ENCODE results near the gene NTN5. TPM values are rescaled to one million over a fixed set of nuclear protein-coding genes. Genes with fewer than 3 reads are reported as not detected.

Gene NTN5
- total and polyA plus RNA-seq, 10 of the 15 experiments (the other 5 are each of a cell fraction or from before 2014, with no cell fraction given): 0.07 to 0.22 TPM; not detected in 8

DNA sequence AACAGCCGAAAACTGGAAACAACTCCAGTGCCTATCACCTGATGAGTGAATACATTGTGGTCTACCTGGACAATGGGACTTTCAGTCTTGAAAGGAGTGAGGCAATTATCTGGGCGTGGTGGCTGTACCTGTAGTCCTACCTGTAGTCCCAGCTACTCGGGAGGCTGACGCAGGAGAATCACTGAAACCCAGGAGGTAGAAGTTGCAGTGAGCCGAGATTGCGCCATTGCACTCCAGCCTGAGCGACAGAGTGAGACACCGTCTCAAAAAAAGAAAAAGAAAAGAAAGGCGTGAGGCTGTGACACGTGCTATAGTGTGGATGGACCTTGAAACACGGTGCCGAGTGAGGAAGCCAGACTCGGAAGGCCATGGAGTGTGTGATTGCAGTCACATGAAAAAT is 4.1 kb upstream of the NTN5 start (continued):
- no peak for TF ChIP-seq POLR2AphosphoS5 (IDR thresholded peaks at IDR 0.05; ENCODE audit: low read length)
- TF ChIP-seq ZNF622 (IDR thresholded peaks at IDR 0.05): no peak
- TF ChIP-seq CBFB (IDR thresholded peaks at IDR 0.05; ENCODE audit: low read depth): no peak

DNA sequence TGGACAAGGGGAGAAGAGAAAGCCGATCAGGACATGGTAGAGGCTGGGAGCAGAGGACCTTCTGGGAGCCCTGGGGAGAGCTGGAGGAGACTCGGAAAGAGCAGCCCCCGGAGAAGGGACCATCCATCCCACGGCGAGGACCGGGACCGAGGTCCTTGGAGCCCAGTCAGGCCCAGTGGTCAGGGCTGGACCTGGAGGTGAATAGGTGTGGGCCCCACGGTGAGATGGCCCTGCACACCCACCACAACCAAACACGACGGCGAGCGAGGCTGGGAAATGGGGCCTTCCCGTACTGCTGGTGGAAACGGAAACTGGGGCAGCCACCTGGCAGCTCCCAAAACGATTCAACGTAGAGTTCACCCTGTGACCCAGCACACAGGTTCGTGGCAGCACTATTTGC is 3.7 kb upstream of the NTN5 start:
- H3K36me3 ChIP-seq (ENCODE audit: control insufficient read depth in 2 of 2, insufficient read depth in 2 of 2, low read length in 1 of 2): no peaks in the 10 kb centered on the region
- no peaks in the 10 kb centered on the region for H3K9me3 ChIP-seq (replicated peaks; ENCODE audit: control insufficient read depth, insufficient read depth, low read length)
- SMC1A ChIA-PET (ENCODE audit: uncharacterized antibody, unreplicated experiment): interaction anchor here (0.7 to 1.3 kb wide), 2 partner anchors 106 to 343 kb away, joined by 3 read pairs; no protein-coding TSS in a partner anchor
- H3K27ac ChIP-seq (ENCODE audit: control insufficient read depth, insufficient read depth): no peak overlapping the region
- in situ Hi-C loops (cut with MboI): no loop called here
- DNase-seq (ENCODE audit: low read depth, low spot score): no peak
- H3K79me2 ChIP-seq (ENCODE audit: control insufficient read depth, insufficient read depth, low read length): no peaks in the 10 kb centered on the region
- H3K27me3 ChIP-seq (replicated peaks in 1 of 2; ENCODE audit: control insufficient read depth in 2 of 2, insufficient read depth in 2 of 2, low read length in 1 of 2): peaks cover 0 to 2% of the 10 kb centered on the region in 2 experiments; a peak in 2 of 4 replicates
- FAIRE-seq: no peak
- peaks cover 3% of the 10 kb centered on the region; the same call in 1 of the 2 replicates for H3K4me1 ChIP-seq (ENCODE audit: control insufficient read depth, insufficient read depth, low read length)
- H2AFZ ChIP-seq (ENCODE audit: control insufficient read depth, low read depth, low read length): no peak overlapping the region
- no peaks in the 10 kb centered on the region for H4K20me1 ChIP-seq (ENCODE audit: control insufficient read depth, insufficient read depth)
- no peak overlapping the region for H3K4me3 ChIP-seq
- WGBS (ENCODE audit: insufficient coverage, insufficient replicate concordance, low lambda C conversion rate, missing lambda C conversion rate): 35% methylated on average over 17 of the region's 17 CpGs
- POLR2A ChIA-PET: no interaction called here
- intact Hi-C loops (cut with micrococcal nuclease; ENCODE audit: unreplicated experiment): no loop called here
- BruUV-seq (replicated peaks): no TSS peak
- TF ChIP-seq ZNF622 (IDR thresholded peaks at IDR 0.05) (no peak), NFIC (IDR thresholded peaks at IDR 0.05; ENCODE audit: low read depth, low read length) (no peak), ZZZ3 (IDR thresholded peaks at IDR 0.05; ENCODE audit: control insufficient read depth, insufficient read length, low read depth) (no peak), ZNF24 (IDR thresholded peaks at IDR 0.05) (no peak), SREBF1 (IDR thresholded peaks at IDR 0.05; ENCODE audit: low read length) (no peak), JUND (IDR thresholded peaks at IDR 0.05; ENCODE audit: low read depth, low read length) (no peak), MEF2B (IDR thresholded peaks at IDR 0.05; ENCODE audit: partially characterized antibody, poor library complexity, severe bottlenecking) (no peak), FOXK2 (IDR thresholded peaks at IDR 0.05) (no peak), ZNF274 (IDR thresholded peaks at IDR 0.05; ENCODE audit: insufficient read depth, insufficient read length) (no peak), MYC (IDR thresholded peaks at IDR 0.05; ENCODE audit: insufficient read depth, insufficient read length, insufficient replicate concordance, low read length, severe bottlenecking) (no peak), ETV6 (conservative IDR thresholded peaks at IDR 0.05 in 1 of 2, IDR thresholded peaks at IDR 0.05 in 1 of 2; ENCODE audit: borderline replicate concordance in 1 of 2, low read depth in 1 of 2) (no peak)
- TF ChIP-seq, protein P1, sequence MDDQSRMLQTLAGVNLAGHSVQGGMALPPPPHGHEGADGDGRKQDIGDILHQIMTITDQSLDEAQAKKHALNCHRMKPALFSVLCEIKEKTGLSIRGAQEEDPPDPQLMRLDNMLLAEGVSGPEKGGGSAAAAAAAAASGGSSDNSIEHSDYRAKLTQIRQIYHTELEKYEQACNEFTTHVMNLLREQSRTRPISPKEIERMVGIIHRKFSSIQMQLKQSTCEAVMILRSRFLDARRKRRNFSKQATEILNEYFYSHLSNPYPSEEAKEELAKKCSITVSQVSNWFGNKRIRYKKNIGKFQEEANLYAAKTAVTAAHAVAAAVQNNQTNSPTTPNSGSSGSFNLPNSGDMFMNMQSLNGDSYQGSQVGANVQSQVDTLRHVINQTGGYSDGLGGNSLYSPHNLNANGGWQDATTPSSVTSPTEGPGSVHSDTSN (IDR thresholded peaks at IDR 0.05; ENCODE audit: insufficient replicate concordance, low read depth, low read length): no peak
- TF ChIP-seq, protein P2, sequence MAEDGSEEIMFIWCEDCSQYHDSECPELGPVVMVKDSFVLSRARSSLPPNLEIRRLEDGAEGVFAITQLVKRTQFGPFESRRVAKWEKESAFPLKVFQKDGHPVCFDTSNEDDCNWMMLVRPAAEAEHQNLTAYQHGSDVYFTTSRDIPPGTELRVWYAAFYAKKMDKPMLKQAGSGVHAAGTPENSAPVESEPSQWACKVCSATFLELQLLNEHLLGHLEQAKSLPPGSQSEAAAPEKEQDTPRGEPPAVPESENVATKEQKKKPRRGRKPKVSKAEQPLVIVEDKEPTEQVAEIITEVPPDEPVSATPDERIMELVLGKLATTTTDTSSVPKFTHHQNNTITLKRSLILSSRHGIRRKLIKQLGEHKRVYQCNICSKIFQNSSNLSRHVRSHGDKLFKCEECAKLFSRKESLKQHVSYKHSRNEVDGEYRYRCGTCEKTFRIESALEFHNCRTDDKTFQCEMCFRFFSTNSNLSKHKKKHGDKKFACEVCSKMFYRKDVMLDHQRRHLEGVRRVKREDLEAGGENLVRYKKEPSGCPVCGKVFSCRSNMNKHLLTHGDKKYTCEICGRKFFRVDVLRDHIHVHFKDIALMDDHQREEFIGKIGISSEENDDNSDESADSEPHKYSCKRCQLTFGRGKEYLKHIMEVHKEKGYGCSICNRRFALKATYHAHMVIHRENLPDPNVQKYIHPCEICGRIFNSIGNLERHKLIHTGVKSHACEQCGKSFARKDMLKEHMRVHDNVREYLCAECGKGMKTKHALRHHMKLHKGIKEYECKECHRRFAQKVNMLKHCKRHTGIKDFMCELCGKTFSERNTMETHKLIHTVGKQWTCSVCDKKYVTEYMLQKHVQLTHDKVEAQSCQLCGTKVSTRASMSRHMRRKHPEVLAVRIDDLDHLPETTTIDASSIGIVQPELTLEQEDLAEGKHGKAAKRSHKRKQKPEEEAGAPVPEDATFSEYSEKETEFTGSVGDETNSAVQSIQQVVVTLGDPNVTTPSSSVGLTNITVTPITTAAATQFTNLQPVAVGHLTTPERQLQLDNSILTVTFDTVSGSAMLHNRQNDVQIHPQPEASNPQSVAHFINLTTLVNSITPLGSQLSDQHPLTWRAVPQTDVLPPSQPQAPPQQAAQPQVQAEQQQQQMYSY (CRISPR knock-in tag; IDR thresholded peaks at IDR 0.05): no peak
- no peak overlapping the region for H3K4me2 ChIP-seq (ENCODE audit: control insufficient read depth, insufficient read depth)
- RAD21 ChIA-PET (ENCODE audit: unreplicated experiment): interaction anchor here (1.4 to 1.5 kb wide), 2 partner anchors 14 to 294 kb away, joined by 3 read pairs; no protein-coding TSS in a partner anchor
- ATAC-seq: no peak
- no peak overlapping the region for H3K9ac ChIP-seq (ENCODE audit: control insufficient read depth, insufficient read depth, low read length)
- CTCF ChIA-PET: interaction anchor here (0.7 to 3.1 kb wide), 7 partner anchors 13 to 166 kb away, joined by 3 to 20 read pairs (median 4); no protein-coding TSS in a partner anchor

Measured in GM12878 (cell line).